ENCODE results near the gene LIPE.
"Not testable (repeated sequence)": the region's sequence is repeated elsewhere in the genome, so short reads cannot be mapped to it uniquely, and the experiment has no call there.

The LIPE gene

GRCh38 chr19:42427313-42427712, at the start of gene LIPE:
Gene LIPE (minus strand): TSS chr19:42427388. CDS start chr19:42427149, 239 bp downstream.
- H3K27me3 Mint-ChIP-seq: no peaks in the 10 kb centered on the region
- no peak within 1 kb of the TSS for H3K4me3 Mint-ChIP-seq
- no peaks in the 10 kb centered on the region for H3K9me3 Mint-ChIP-seq
- no peaks in the 10 kb centered on the region for H3K36me3 Mint-ChIP-seq
- no peak for ATAC-seq
- no peak within 1 kb of the TSS for H3K27ac Mint-ChIP-seq
- H3K4me1 Mint-ChIP-seq: peaks cover 24% of the 10 kb centered on the region

- H3K27ac Mint-ChIP-seq: no peak overlapping the region
- H3K4me1 Mint-ChIP-seq: peaks cover 2% of the 10 kb centered on the region
- H3K27me3 Mint-ChIP-seq: no peaks in the 10 kb centered on the region
- H3K9me3 Mint-ChIP-seq: no peaks in the 10 kb centered on the region
- no peak overlapping the region for H3K4me3 Mint-ChIP-seq
- no peaks in the 10 kb centered on the region for H3K36me3 Mint-ChIP-seq
- no peak for ATAC-seq
These were observed 48.2 kb upstream of the LIPE start for GRCh38 chr19:42475366-42475765.

GRCh38 chr19:42474743-42475142, 47.6 kb upstream of the LIPE start:
- H3K36me3 Mint-ChIP-seq: no peaks in the 10 kb centered on the region
- no peaks in the 10 kb centered on the region for H3K9me3 Mint-ChIP-seq
- peaks cover 4% of the 10 kb centered on the region for H3K4me1 Mint-ChIP-seq
- no peak overlapping the region for H3K4me3 Mint-ChIP-seq
- H3K27me3 Mint-ChIP-seq: no peaks in the 10 kb centered on the region
- no peak for ATAC-seq
- H3K27ac Mint-ChIP-seq: no peak overlapping the region

- Mint-ChIP-seq H3K27me3 (no peaks in the 10 kb centered on the region), H3K4me1 (peaks cover 7% of the 10 kb centered on the region), H3K36me3 (no peaks in the 10 kb centered on the region), H3K4me3 (no peak overlapping the region), H3K27ac (no peak overlapping the region), H3K9me3 (no peaks in the 10 kb centered on the region)
- ATAC-seq: no peak
These were observed 46.5 kb upstream of the LIPE start for GRCh38 chr19:42473686-42474085.

- no peak for ATAC-seq
- no peak overlapping the region for H3K4me3 Mint-ChIP-seq
- H3K9me3 Mint-ChIP-seq: no peaks in the 10 kb centered on the region
- H3K27ac Mint-ChIP-seq: no peak overlapping the region
- no peaks in the 10 kb centered on the region for H3K27me3 Mint-ChIP-seq
- no peaks in the 10 kb centered on the region for H3K36me3 Mint-ChIP-seq
- H3K4me1 Mint-ChIP-seq: peaks cover 7% of the 10 kb centered on the region
These were observed 45.4 kb upstream of the LIPE start for GRCh38 chr19:42472402-42473147.

GRCh38 chr19:42471554-42472249, 44.5 kb upstream of the LIPE start:
- no peaks in the 10 kb centered on the region for H3K36me3 Mint-ChIP-seq

GRCh38 chr19:42469311-42470235, 42.4 kb upstream of the LIPE start:
- Mint-ChIP-seq H3K9me3 (no peaks in the 10 kb centered on the region), H3K36me3 (no peaks in the 10 kb centered on the region), H3K27me3 (no peaks in the 10 kb centered on the region), H3K27ac (peak overlapping the region; percentile 9), H3K4me3 (no peak overlapping the region), H3K4me1 (peaks cover 37% of the 10 kb centered on the region)
- ATAC-seq: no peak

More at GRCh38 chr19:42471554-42472249, 44.5 kb upstream of the LIPE start:
- H3K9me3 Mint-ChIP-seq: no peaks in the 10 kb centered on the region
- no peaks in the 10 kb centered on the region for H3K27me3 Mint-ChIP-seq
- H3K27ac Mint-ChIP-seq: no peak overlapping the region
- ATAC-seq: no peak
- no peak overlapping the region for H3K4me3 Mint-ChIP-seq
- H3K4me1 Mint-ChIP-seq: peaks cover 15% of the 10 kb centered on the region

- Mint-ChIP-seq H3K27me3 (no peaks in the 10 kb centered on the region), H3K9me3 (no peaks in the 10 kb centered on the region), H3K36me3 (no peaks in the 10 kb centered on the region), H3K27ac (no peak overlapping the region), H3K4me3 (no peak overlapping the region), H3K4me1 (peaks cover 40% of the 10 kb centered on the region)
- ATAC-seq: no peak
These were observed 41.1 kb upstream of the LIPE start for GRCh38 chr19:42468273-42468796.

- Mint-ChIP-seq H3K27me3 (no peaks in the 10 kb centered on the region), H3K4me1 (peaks cover 49% of the 10 kb centered on the region), H3K9me3 (no peaks in the 10 kb centered on the region), H3K27ac (peak overlapping the region; percentile 64), H3K4me3 (no peak overlapping the region), H3K36me3 (no peaks in the 10 kb centered on the region)
- no peak for ATAC-seq
These were observed 40.1 kb upstream of the LIPE start for GRCh38 chr19:42467183-42467760.

GRCh38 chr19:42466521-42467182, 39.5 kb upstream of the LIPE start:
- no peaks in the 10 kb centered on the region for H3K9me3 Mint-ChIP-seq
- no peak for ATAC-seq
- H3K27ac Mint-ChIP-seq: peak overlapping the region; percentile 64
- no peaks in the 10 kb centered on the region for H3K36me3 Mint-ChIP-seq
- no peak overlapping the region for H3K4me3 Mint-ChIP-seq
- no peaks in the 10 kb centered on the region for H3K27me3 Mint-ChIP-seq
- H3K4me1 Mint-ChIP-seq: peaks cover 51% of the 10 kb centered on the region

- Mint-ChIP-seq H3K36me3 (no peaks in the 10 kb centered on the region), H3K9me3 (no peaks in the 10 kb centered on the region), H3K4me3 (no peak overlapping the region), H3K4me1 (peaks cover 51% of the 10 kb centered on the region), H3K27me3 (no peaks in the 10 kb centered on the region), H3K27ac (peak overlapping the region; percentile 64)
- ATAC-seq: peak; percentile 97
These were observed 38.7 kb upstream of the LIPE start for GRCh38 chr19:42465827-42466280.

- no peak for ATAC-seq
- H3K27me3 Mint-ChIP-seq: no peaks in the 10 kb centered on the region
These were observed 34.6 kb upstream of the LIPE start for GRCh38 chr19:42461700-42462324.

GRCh38 chr19:42461231-42461630, 34.0 kb upstream of the LIPE start:
- ATAC-seq, H3K27ac Mint-ChIP-seq, H3K9me3 Mint-ChIP-seq, H3K4me3 Mint-ChIP-seq, H3K27me3 Mint-ChIP-seq, H3K36me3 Mint-ChIP-seq: not testable (repeated sequence)
- H3K4me1 Mint-ChIP-seq: peaks cover 32% of the 10 kb centered on the region

More at GRCh38 chr19:42461700-42462324, 34.6 kb upstream of the LIPE start:
- no peaks in the 10 kb centered on the region for H3K36me3 Mint-ChIP-seq
- no peak overlapping the region for H3K4me3 Mint-ChIP-seq
- no peak overlapping the region for H3K27ac Mint-ChIP-seq
- H3K4me1 Mint-ChIP-seq: peaks cover 37% of the 10 kb centered on the region
- H3K9me3 Mint-ChIP-seq: no peaks in the 10 kb centered on the region

- Mint-ChIP-seq H3K4me3 (no peak overlapping the region), H3K27ac (no peak overlapping the region), H3K4me1 (peaks cover 28% of the 10 kb centered on the region), H3K36me3 (no peaks in the 10 kb centered on the region), H3K9me3 (no peaks in the 10 kb centered on the region), H3K27me3 (no peaks in the 10 kb centered on the region)
- no peak for ATAC-seq
These were observed 32.7 kb upstream of the LIPE start for GRCh38 chr19:42459926-42460325.

Data from stimulated activated memory B cell treated with anti-CD40 and anti-IgM and Interleukin-4, amounts not matched to agents 10 μg/mL and 1 μg/mL and 100 μg/mL, for 72 hours (primary cell).